Endothelial cell of umbilical vein (primary cell): ENCODE results near the gene GRIA3. TPM values are rescaled to one million over a fixed set of nuclear protein-coding genes. Genes with fewer than 3 reads are reported as not detected.

Source experiments
- BruUV-seq: library from RNA; stranded (reverse); fragments of 400-500 nt; replicated peaks from 2 replicates; lab custom pipeline; 2021; lab: Mats Ljungman, UMichigan
- CTCF ChIA-PET: fragments of 300-600, 350-600 bp; sonication (Branson Sonifier 250); formaldehyde crosslinking; loops from one replicate; lab custom pipeline; 2021; ENCODE audit warnings: antibody characterized with exemption, inconsistent platforms; lab: Charles Lee
- POLR2A ChIA-PET: fragments of 300-600, 350-600 bp; sonication (Branson Sonifier 250); formaldehyde crosslinking; loops from one replicate; lab custom pipeline; 2021; ENCODE audit warnings: antibody characterized with exemption, inconsistent platforms; lab: Charles Lee
- DNase-seq: peaks from one replicate; pipeline ENCODE4 v3.0.0-alpha.2; 2011; ENCODE audit warnings: low read depth, low spot score
- FAIRE-seq: peaks from 2 replicates; lab custom pipeline; 2011; peaks lifted over from hg19 to GRCh38; lab: Jason Lieb, UNC
- H2AFZ ChIP-seq: 2 replicates; pipeline ENCODE4 v1.6.0; 2012; ENCODE audit warnings: low read depth, low read length, control low read depth, inconsistent platforms
- H3K27ac ChIP-seq: 2 replicates; pipeline ENCODE4 v1.5.1; 2011; ENCODE audit warnings: low read depth, mild to moderate bottlenecking, control low read depth, low read length, moderate library complexity; ENCODE audit not compliant: insufficient read depth
- H3K27me3 ChIP-seq, 2 experiments: 2 replicates each; pipeline versions ENCODE4 v1.6.0 to v1.6.1; 2011; ENCODE audit warnings: low read length in 2 of 2, mixed read lengths in 1 of 2; ENCODE audit not compliant: control insufficient read depth in 2 of 2, insufficient read depth in 2 of 2
- H3K36me3 ChIP-seq, 2 experiments: 2 replicates in 1 of 2; 3 replicates in 1 of 2; pipeline ENCODE4 v1.5.1; 2011; ENCODE audit warnings: low read length in 2 of 2, mild to moderate bottlenecking in 1 of 2, moderate library complexity in 1 of 2; ENCODE audit not compliant: control insufficient read depth in 2 of 2, insufficient read depth in 2 of 2; ENCODE audit errors: extremely low read depth in 1 of 2
- H3K4me1 ChIP-seq: 3 replicates; pipeline ENCODE4 v1.5.1; 2011; ENCODE audit warnings: mild to moderate bottlenecking, low read length; ENCODE audit not compliant: control insufficient read depth, insufficient read depth; ENCODE audit errors: extremely low read depth
- H3K4me2 ChIP-seq: 2 replicates; pipeline ENCODE4 v1.6.1; 2011; ENCODE audit warnings: low read length, control low read depth, mixed read lengths; ENCODE audit not compliant: insufficient read depth
- H3K4me3 ChIP-seq, 3 experiments: fragments of 200-600 bp in 1 of 3; sonication (generic), shearing (Covaris generic) in 1 of 3; replicated peaks in 1 of 3; 2 replicates each; pipeline ENCODE4 v1.5.1; 2011 to 2016; ENCODE audit warnings: control low read depth in 3 of 3, low read length in 3 of 3, mild to moderate bottlenecking in 2 of 3, inconsistent platforms in 1 of 3, low read depth in 1 of 3, moderate library complexity in 1 of 3; ENCODE audit not compliant: insufficient read depth in 1 of 3
- H3K79me2 ChIP-seq: 2 replicates; pipeline ENCODE4 v1.6.0; 2012; ENCODE audit warnings: low read length, inconsistent platforms; ENCODE audit not compliant: control insufficient read depth, insufficient read depth
- H3K9ac ChIP-seq: replicated peaks from 2 replicates; pipeline ENCODE3; 2011; ENCODE audit warnings: low read length, control low read depth; ENCODE audit not compliant: insufficient read depth; ENCODE audit errors: extremely low read depth
- H3K9me1 ChIP-seq: replicated peaks from 3 replicates; pipeline ENCODE4 v1.6.0; 2011; ENCODE audit warnings: mild to moderate bottlenecking, low read length; ENCODE audit not compliant: control insufficient read depth, insufficient read depth; ENCODE audit errors: extremely low read depth
- H3K9me3 ChIP-seq: replicated peaks from 2 replicates; pipeline ENCODE4 v1.5.1; 2012; ENCODE audit warnings: low read length, inconsistent platforms; ENCODE audit not compliant: control insufficient read depth, insufficient read depth
- H4K20me1 ChIP-seq: replicated peaks from 2 replicates; pipeline ENCODE3; 2011; ENCODE audit warnings: mild to moderate bottlenecking, low read length; ENCODE audit not compliant: control insufficient read depth, insufficient read depth; ENCODE audit errors: extremely low read depth
- EZH2 ChIP-seq: IDR thresholded peaks from 2 replicates; pipeline ENCODE4 v1.6.1; 2012; ENCODE audit warnings: borderline replicate concordance, low read depth, mild to moderate bottlenecking, moderate library complexity, low read length, inconsistent platforms; ENCODE audit not compliant: severe bottlenecking
- GATA2 ChIP-seq: IDR thresholded peaks from 2 replicates; pipeline ENCODE4 v1.7.0; 2011; ENCODE audit warnings: low read depth, mild to moderate bottlenecking, moderate library complexity, mixed read lengths, low read length; ENCODE audit not compliant: insufficient read length, insufficient read depth
- JUN ChIP-seq: IDR thresholded peaks from 2 replicates; pipeline ENCODE4 v1.6.1; 2011; ENCODE audit warnings: borderline replicate concordance, low read depth; ENCODE audit not compliant: insufficient read length, insufficient read depth
- MYC ChIP-seq: IDR thresholded peaks from one replicate; pipeline ENCODE4 v1.6.1; 2011; ENCODE audit warnings: mild to moderate bottlenecking, low read depth, low read length
- POLR2A ChIP-seq: IDR thresholded peaks from 2 replicates; pipeline ENCODE4 v1.6.1; 2012; ENCODE audit warnings: low read depth, mild to moderate bottlenecking, control low read depth, low read length
- POLR2AphosphoS5 ChIP-seq: IDR thresholded peaks from 2 replicates; pipeline ENCODE4 v1.6.1; 2012; ENCODE audit warnings: low read depth, mild to moderate bottlenecking, control low read depth, low read length, moderate library complexity; ENCODE audit not compliant: insufficient read depth
- dilution Hi-C: fragments of 300-500 bp; cut with MboI; formaldehyde crosslinking; loops from one replicate; pipeline ENCODE4 v1.15.0; 2019; ENCODE audit warnings: low sequenced_read_pairs; ENCODE audit not compliant: extremely low pct_ligation_motif_present
- intact Hi-C: fragments of 100-400 bp; cut with micrococcal nuclease; formaldehyde crosslinking; loops from one replicate; pipeline ENCODE4 v1.10.0; 2022
- polyA plus RNA-seq, 4 experiments: library from polyadenylated mRNA; depleted of rRNA in 3 of 4; stranded (reverse) in 3 of 4; unstranded in 1 of 4; fragments of >200 nt; gene quantifications; 2 replicates each; pipeline versions ENCODE4 v1.2.1 to v1.2.3, GENCODE V29; 2011 to 2012; ENCODE audit warnings: missing spikeins in 1 of 4
- total RNA-seq: library from RNA; stranded (reverse); gene quantifications from 2 replicates; pipeline ENCODE4 v1.2.3, GENCODE V29; 2021
- TF ChIP-seq, protein P1 (sequence below): IDR thresholded peaks from 2 replicates; pipeline ENCODE4 v1.6.1; 2011; ENCODE audit not compliant: insufficient read depth, insufficient read length

Gene GRIA3
- total and polyA plus RNA-seq, 2 donors (not counting 3 experiments of a cell fraction or from before 2014, with no cell fraction given): not detected

DNA sequence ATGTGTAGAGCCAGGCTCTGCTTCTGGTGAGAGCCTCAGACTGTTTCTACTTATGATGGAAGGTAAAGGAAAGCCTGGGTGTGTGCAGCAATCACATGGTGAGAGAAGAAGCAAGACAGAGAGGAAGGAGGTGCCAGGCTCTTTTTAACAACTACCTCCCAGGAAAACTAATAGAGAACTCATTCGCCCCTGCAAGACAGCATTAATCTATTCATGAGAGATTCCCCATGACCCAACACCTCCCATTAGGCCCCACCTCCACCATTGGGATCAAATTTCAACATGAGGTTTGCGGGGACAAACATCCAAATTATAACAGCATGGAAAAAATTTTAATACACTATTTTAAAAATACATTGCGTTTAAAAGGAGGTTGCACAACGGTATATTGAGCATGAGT, 24.7 kb upstream of the GRIA3 start:
- ChIA-PET CTCF (no interaction called here), POLR2A (no interaction called here)
- no peak overlapping the region for H3K4me2 ChIP-seq
- dilution Hi-C loops (no loop called here), intact Hi-C loops (no loop called here)
- no peak overlapping the region for H3K9ac ChIP-seq
- no peaks in the 10 kb centered on the region for H3K27me3 ChIP-seq
- no peaks in the 10 kb centered on the region for H3K4me1 ChIP-seq
- BruUV-seq: no TSS peak
- TF ChIP-seq POLR2A (no peak), JUN (no peak), MYC (no peak), EZH2 (no peak)
- TF ChIP-seq, protein P1, sequence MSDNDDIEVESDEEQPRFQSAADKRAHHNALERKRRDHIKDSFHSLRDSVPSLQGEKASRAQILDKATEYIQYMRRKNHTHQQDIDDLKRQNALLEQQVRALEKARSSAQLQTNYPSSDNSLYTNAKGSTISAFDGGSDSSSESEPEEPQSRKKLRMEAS: no peak
- no peaks in the 10 kb centered on the region for H3K79me2 ChIP-seq
- no peak overlapping the region for H3K27ac ChIP-seq
- no peak overlapping the region for H3K4me3 ChIP-seq
- no peaks in the 10 kb centered on the region for H3K9me1 ChIP-seq
- H2AFZ ChIP-seq: no peak overlapping the region
- no peak for FAIRE-seq
- H3K36me3 ChIP-seq: no peaks in the 10 kb centered on the region
- no peak for DNase-seq
- H3K9me3 ChIP-seq: no peaks in the 10 kb centered on the region
- no peaks in the 10 kb centered on the region for H4K20me1 ChIP-seq

DNA sequence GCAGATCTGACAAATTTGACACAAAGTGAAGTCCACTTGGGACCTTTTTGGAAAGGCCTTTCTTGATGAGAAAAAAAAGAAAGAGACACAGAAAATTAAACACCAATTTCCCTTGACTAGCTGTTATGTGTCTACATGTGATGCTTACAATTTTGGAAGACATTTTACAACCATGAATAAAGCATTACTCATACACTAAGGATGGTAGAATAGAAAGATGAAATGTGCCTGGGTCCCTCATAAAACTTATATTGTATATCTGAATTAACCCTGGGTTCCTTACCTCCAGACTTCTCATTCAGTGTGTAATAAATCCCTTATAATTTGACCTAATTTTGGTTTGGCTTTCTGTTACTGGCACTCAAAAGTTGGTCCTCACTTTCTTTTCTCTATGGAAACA, 16.5 kb upstream of the GRIA3 start:
- Histone ChIP-seq H3K9me3 (no peaks in the 10 kb centered on the region), H3K27me3 (no peaks in the 10 kb centered on the region), H3K36me3 (no peaks in the 10 kb centered on the region), H3K4me2 (no peak overlapping the region), H3K4me3 (no peak overlapping the region), H3K79me2 (no peaks in the 10 kb centered on the region), H3K27ac (no peak overlapping the region), H3K4me1 (no peaks in the 10 kb centered on the region), H3K9me1 (no peaks in the 10 kb centered on the region), H2AFZ (no peak overlapping the region), H4K20me1 (no peaks in the 10 kb centered on the region), H3K9ac (no peak overlapping the region)
- no TSS peak for BruUV-seq
- POLR2A ChIA-PET: no interaction called here
- intact Hi-C loops: no loop called here
- CTCF ChIA-PET: no interaction called here
- dilution Hi-C loops: no loop called here
- FAIRE-seq (no peak), DNase-seq (no peak)
- TF ChIP-seq GATA2 (no peak), POLR2AphosphoS5 (no peak), POLR2A (no peak)
- TF ChIP-seq, protein P1: no peak
